22Rv1 (cell line): ENCODE results near the gene NFIX.

Experiments used
- ZFX ChIP-seq: fragments of 450-650 bp; IDR thresholded peaks from 2 replicates; pipeline ENCODE4 v1.6.1; 2017; ENCODE audit warnings: antibody characterized with exemption, borderline replicate concordance
- TF ChIP-seq, protein P1 (sequence below): fragments of 450-650 bp; IDR thresholded peaks from 2 replicates; pipeline ENCODE4 v1.5.1; 2017; ENCODE audit warnings: mild to moderate bottlenecking

DNA sequence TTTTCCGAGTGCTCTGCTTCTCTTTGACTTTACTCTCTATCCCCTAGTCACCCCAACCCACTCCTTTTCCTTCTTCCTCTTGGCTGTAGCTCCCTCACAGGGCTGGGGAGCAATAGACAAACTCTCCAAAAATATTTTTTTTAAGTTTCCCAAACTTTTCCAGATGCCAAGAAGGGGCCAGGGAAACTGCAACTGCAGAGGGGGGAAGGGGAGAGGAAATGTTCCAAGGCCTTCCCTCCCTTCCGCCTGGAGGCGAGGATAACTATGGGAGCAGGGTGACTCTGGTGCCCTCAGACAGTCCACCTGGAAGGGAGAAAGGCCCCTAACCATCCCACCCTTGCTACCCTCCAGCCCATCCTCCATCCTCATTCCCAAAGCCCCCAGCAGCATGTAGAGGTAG is 58.0 kb downstream of the NFIX start:
- TF ChIP-seq, protein P1, sequence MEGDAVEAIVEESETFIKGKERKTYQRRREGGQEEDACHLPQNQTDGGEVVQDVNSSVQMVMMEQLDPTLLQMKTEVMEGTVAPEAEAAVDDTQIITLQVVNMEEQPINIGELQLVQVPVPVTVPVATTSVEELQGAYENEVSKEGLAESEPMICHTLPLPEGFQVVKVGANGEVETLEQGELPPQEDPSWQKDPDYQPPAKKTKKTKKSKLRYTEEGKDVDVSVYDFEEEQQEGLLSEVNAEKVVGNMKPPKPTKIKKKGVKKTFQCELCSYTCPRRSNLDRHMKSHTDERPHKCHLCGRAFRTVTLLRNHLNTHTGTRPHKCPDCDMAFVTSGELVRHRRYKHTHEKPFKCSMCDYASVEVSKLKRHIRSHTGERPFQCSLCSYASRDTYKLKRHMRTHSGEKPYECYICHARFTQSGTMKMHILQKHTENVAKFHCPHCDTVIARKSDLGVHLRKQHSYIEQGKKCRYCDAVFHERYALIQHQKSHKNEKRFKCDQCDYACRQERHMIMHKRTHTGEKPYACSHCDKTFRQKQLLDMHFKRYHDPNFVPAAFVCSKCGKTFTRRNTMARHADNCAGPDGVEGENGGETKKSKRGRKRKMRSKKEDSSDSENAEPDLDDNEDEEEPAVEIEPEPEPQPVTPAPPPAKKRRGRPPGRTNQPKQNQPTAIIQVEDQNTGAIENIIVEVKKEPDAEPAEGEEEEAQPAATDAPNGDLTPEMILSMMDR = no peak
- TF ChIP-seq ZFX = no peak
